Hepatic stellate cell (primary cell): ENCODE results near the gene UQCC2.

Experiments
- DNase-seq: peaks from one replicate; pipeline ENCODE4 v3.0.0; 2011; ENCODE audit warnings: low spot score

UQCC2 gene

DNA sequence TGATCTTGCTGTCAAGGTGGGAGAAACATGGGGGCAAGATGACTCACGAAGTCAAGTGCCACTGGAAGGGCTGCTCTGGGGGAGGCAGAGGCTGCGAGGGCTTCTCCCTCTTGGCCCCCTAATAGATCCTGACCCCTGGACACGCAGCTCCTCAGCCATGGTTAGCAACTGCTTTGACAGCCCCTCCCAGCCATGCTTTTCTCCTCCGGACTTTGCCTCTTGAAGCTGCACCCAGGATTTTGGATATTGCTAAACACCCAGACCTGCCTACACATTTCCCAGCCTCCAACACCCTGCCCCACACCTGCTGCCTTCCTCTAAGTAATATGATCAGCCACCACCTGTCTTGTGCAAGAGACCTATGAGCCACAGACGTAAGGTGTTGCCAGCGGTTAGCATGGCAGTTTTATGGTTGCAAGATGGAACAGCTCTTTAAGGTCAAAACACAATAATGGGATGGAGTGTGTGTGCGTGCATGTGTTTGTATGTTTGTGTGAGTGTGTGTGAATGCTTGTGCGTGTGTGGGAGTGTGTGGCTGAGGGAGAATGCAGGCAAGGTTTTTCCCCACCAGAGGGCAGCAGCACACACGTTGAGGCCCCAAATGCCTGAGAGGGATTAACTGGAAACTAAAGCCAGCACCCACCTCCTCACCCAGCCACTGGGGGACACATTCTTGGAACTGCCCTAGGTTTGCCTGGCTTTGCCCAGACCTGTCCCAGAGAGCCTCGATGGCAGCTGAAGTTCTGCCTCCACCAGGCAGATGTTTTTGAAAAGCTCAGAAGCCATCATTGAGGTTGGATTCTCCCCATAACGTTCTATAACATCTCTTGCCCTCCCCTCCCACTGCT is 32.7 kb upstream of the UQCC2 start:
- peak; percentile 89 for DNase-seq

DNA sequence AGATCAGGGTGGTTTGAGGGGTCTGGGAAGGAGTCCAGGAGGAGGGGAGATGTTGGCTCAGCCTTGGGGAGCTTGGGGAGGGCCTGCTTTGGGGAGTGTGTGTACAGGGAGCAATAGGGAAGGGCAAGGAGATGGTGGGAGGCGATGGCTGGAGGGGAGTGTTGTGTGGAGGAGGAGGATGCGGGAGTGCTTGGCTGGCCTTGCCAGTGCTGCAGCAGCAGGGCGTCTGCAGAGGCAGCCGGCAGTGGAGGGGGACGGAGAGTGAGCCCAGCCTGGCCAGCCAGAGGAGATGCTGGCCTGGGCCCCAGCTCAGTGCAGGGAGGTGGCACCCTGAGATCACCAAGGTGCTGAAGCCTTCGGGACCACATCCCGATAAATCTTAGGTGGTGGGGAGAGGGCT is 31.3 kb upstream of the UQCC2 start:
- no peak for DNase-seq

DNA sequence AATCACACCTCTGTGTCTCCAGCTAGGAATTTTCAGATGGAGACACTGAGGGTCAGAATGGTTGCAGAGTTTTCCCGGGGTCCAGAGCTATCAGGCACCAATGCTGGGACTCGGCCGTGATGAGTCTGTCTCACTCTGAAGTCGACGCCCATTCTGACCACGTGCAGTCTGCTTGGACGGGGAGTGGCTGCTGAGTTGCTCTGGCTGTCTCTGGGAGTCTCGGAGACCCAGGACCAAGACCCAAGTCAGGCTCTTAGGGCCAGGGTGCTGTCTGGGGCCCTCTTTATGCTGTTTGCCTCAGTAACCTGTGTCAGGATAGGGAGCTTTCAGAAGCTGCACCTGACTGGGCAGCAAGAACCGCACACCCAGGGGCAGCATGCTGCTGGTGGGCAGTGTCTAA is 30.6 kb upstream of the UQCC2 start:
- no peak for DNase-seq

DNA sequence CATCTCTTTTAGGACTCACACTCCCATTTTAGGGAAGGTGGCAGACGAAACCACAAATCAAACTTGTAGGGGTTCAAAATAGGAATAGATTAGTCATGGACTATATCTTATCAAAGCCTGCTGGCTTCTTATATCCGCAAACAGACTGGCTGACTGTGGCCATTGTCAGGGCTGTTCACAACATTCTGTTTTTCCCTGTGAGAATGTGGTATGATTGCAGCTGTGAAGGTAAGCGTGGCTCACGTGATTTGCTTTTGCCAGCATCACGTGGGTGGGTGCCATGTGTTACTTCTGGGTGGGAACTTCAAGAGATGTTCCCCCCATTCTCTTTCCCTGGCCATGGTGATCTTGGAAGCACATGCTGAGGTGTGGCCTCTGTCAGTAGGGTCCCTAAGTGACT is 29.3 kb upstream of the UQCC2 start:
- no peak for DNase-seq

DNA sequence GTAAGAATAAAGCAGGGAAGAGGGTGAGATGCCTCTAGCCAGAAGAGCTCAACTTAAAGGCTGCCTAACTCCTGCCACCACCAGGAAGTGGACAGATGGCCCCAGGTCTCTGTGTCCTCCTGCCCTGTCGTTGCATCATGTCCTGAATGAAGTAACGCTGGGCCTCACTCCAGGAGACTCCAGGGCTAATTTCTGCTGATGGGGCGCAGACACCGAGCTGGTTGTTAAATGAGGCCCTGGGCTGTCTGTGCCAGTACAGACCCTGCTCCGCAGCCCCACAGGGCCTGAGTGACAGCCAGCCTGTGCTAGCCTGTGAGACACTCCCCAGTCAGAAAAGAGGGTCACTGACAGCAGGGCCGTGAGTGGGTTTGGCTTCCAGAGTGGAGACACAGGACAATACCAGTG is 28.7 kb upstream of the UQCC2 start:
- DNase-seq = no peak

DNA sequence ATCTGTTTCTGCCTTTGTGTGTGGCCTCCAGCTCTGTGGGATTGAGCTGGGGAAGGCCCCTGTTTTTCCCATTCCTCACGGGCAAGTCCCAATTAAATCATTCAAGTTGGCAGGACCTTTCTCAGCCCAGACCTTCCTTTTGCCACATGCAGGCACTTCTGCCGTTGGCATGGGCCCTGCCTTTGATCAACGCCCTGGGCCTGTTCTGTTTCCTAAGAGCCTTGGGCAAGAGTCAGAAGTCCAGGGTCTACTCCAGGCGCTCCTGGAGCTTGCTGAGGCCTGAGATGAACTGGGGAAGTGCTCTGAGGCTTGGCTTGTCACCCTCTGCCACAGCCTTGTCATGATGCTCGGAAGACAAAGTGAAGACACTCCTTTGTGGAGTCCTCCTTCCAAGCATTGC is 28.1 kb upstream of the UQCC2 start:
- no peak for DNase-seq

DNA sequence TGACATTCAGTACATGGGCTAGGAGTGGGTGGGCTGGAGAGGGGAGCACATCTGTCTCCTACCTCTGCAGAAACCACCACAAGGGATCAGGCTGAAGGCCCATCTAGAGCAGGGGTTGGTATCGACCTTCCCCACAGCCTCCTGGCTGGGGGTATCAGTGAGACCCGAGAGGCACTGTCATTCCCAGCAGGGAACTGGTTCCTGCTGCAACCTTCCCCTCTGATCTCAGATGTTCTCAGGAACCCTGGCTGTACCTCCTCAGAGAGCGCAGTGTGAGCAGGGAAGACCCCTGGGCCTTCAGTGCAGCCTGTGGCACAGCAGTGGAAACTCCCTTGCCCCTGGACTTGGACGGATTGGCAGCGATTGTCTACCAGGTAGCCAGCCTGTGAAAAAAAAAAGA is 27.4 kb upstream of the UQCC2 start:
- DNase-seq = no peak

DNA sequence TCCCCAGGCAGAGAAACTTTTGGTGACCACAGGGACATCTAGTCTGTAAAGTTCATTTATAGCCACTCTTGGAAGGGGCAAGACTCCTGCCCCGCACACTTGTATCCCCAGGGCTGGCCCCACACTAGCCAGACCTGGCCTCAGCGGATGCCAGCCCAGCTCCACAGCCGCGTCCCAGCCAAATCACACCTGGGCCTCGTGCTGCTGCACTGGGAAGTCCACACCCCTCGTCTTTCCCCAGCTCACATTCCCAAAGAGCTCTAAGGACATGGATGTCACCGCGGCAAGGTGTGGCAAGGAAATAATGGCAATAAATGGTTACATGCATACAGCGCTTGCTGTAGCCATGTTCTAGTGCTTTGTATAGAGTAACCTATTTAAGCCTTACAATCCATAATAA is 26.7 kb upstream of the UQCC2 start:
- no peak for DNase-seq

DNA sequence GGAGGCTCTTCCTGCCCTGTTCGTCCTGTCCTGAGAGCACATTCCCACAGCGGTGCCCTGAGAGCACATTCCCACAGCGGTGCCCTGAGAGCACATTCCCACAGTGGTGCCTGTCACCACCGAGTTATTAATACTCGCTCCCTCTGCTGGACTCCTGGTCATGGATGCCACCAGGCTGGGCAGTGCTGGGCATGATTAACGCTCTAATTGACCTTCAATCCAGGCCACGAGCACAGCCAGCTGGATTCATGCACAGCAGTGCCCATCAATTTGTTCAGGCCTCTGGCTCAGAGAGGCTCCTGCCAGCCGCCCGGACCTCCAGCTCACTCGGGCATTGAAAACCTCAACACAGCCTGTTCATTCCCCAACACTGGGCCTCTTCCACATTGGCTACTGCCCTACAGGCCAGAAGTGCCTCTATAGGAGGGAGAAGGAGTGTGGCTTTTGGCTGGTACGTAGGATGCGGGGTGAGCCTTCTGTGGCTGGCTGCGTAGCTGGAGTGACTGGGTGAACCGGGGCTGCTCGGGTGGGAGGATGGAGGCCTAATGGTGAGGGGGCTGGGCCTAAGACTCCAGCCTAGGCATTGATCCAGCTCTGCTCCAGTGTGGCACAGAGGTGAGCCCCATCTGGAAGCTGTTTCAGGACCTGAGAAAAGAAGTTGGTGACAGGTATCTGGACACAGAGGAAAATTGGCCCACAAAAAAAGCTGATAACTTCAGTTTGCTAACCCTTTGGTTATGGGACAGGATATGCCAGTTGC is 25.9 kb upstream of the UQCC2 start:
- no peak for DNase-seq

DNA sequence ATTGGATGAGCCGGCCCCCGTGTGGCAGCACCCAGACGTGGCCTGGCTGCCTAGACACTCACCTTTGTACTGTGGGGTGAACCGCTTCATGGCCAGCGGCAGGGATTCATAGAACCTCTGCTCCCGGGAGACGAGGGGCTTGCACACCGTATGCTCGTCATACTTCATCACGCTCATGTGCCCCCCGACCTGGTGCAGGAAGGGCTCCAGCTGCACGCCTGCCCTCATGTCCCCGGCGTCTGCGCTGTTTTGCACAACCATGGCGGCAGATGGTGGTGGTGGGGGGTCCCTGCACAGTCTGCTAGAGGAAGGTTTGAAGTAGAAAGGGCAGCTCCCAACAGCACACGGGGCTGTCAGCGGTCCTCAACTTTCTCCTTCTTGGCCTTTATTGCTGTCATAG is 23.7 kb upstream of the UQCC2 start:
- no peak for DNase-seq

DNA sequence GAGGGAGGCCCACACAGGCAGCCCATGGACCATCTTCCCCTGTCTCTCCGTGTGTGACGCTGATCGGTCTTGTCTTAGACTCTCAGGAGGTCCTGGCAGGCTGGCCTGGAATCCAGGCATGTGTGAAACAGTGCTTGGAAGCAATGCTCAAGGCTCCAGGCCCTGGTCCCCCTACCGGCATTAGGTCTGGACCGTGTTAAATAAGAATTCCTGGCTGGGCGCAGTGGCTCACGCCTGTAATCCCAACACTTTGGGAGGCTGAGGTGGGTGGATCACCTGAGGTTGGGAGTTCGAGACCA is 22.2 kb upstream of the UQCC2 start:
- no peak for DNase-seq

DNA sequence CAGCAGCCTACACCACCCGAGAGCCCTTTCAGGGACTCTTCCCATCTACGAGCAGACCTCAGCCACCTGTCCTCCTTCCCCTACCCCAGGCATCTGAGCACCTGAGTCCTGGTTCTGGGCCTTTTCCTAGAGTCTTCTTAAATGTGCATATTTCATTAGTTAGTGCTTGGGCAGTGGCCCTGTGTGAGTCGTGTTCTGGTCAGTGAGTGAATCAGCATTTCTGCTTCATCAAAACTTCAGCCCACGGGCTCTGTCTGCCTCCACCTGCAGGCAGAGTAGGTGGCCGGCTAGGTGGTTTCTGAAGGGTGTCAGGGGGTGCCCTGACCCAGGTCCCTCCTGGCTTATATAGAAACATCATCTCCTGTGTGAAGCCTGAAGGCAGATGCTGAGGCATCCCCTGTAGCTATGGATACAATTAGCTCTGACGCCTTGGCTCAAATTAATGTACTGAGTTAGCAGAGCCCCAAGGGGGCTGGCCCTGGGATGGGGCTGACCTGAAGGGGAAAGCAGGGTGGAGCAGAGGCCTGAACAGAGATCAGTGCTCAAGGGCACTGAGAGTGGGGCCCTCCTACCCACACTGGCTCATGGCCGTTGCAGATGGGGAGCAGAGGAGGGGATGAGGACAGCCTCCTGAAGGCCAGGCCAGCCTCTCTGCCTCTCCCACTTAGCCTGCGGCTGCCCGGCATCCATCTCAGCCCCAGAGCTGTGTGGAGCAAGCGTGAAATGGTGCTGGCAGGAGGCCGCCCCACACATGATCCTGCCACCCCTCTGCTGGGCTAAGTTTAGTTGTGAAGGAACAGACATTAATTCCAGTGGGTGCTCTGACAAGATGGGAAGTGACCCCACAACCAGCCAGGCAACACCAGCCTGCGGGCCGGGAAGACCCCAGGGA is 21.6 kb upstream of the UQCC2 start:
- no peak for DNase-seq

DNA sequence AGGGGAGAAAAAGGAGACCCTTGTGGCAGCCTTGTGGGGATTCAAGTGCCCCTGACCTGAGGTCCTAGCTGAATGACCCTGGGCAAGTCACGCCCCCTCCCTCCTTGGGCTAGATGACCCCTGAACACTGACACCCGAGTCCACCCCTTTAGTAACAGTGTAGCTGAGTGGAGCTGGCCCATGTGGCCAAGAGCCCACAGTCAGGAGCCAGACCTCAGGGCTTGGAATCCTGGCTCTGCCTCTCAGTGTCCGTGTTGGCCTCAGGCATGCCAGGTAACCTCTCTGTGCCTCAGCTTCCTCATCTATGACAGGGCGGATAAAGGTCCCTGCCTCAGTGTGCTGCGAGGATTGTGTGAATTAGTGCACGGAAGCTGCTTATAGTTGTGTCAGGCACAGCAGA is 20.9 kb upstream of the UQCC2 start:
- DNase-seq = no peak

DNA sequence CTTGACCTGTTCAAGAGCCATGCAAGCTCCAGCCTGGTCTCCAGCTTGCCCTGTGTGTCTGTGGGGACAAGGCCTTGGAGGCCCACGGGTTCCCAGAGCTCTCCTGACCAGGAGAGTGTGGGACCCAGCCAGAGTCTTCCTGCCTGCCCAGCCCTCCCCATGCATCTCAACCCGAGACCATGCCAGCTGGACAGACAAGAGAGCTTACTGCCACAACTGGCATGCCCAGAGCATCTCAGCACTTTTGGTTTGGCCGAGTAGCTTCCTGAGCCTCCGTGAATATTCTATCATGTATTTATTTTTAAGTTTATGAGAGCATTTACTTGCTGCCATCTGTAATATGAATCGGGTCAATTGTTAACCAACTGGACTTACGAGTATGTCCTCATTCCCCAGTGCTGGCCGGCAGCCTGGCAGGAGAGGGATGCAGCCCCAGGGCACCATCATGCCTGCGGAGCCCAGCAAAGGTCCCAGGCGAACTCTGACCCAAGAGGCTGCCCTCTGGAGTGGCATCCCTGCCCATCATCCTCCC is 20.3 kb upstream of the UQCC2 start:
- DNase-seq = no peak

DNA sequence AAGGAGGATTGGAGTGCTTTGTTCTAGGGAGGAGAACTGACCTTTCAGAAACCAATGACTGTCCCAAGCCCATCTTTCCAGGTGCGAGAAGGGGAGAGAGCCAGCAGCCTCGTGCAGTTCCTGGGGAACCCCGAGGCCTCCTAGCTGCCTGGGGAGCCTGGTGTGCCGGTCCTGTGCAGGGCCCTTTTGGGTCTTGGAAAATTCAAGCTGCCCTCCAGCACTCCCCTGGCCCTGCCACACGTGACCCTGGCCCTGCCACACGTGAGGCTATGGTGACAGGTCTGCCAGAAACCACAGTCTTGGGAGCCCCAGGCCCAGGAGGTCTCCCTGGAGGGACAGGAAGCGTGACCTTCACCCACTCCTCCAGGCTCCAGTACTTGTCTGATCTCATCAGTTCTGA is 19.5 kb upstream of the UQCC2 start:
- DNase-seq = no peak

DNA sequence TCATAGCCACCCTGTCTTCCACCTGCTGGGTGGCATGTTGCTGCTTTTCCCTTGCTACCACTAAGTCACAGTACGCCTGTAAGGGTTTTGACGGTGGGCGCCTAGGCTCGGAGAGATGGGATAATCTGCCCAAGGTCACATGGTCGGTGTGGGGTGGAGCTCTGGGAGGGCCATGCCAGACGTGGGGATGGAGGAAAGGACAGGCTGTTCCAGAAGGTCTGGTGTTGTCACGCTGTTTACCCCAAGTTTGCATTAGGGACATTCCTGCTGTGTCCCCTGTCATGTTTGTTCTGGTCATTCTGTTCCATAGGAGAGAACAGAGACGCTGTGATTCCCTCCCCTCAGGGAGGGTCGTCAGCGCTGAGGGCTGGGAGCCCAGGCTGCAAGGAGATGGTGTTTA is 19.1 kb upstream of the UQCC2 start:
- DNase-seq = no peak

DNA sequence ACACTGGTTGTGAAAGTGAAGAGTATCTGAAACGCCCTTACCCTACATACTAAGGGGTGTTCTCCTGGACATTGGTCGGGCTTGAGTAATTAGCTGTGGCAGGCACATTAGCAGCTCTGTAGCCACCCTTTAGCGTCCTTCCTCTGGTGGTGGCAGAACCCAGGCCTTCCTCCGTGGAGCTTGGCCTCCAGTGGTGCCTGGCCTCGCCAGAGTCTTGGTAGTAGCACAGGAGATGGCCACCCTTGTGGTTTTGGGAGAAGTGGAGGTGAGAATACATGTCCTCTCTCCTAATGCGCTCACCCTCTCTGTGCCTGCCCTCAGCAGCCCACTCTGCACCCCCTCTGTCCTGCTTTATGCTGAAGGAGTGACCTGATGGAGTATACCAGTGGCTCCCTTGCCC is 17.6 kb upstream of the UQCC2 start:
- DNase-seq = no peak

DNA sequence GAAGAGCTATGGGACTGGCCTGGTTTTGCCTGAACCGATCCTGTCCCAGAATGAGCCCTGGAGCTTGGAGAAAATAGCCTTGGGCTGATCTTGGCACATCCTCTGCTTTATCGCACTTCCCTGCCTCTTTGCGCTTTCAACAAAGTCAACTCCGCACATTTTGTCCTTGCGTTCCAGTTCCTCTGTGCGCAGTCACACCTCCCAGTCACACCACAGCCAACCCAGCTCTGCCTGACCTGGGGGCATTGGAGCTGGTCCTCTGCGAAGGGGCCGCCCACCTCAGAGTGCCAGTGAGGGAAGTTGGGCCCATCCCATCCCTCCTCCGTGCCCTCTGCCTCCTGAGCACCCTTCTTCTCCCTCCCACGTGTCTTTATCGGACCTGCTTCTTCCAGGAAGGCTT is 16.9 kb upstream of the UQCC2 start:
- DNase-seq = no peak

DNA sequence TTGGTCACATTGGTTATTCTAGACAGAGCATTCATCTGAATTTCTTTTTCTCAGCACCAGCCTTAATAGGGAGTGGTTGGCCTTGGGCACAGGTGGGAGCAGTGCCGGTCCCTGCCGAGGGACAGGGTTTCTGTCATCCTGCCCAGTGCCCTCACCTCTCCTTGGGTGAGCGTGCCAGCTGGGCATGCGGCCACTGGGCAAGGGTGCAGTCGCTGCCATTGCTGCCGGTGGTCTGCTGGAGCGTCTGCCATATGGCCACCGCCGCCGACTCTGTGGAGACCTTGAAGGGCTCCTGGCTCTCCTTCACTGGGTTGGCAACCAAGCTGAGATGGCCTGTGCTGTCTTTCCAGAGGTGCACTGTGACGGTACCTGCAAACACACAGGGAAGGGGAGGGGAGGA is 16.4 kb upstream of the UQCC2 start:
- DNase-seq = no peak

DNA sequence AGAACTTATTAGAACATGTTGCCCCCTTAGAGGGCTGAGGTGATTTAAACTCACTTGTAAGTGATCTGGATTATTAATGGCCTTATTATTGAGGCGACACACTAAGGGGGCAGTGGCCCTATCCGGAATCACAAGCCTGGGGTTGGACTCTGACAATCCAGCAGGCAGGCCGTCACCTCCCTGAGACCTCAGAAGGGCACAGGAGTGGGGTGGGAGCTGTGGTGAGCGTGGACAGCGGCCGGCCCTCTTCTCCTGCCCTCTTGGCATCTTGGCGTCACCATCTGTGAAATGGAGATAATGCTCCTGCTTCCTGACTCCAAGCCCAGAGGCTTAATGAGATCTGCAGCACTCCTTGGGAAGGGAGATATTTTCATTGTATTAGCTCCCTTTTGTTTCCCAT is 15.6 kb upstream of the UQCC2 start:
- no peak for DNase-seq

DNA sequence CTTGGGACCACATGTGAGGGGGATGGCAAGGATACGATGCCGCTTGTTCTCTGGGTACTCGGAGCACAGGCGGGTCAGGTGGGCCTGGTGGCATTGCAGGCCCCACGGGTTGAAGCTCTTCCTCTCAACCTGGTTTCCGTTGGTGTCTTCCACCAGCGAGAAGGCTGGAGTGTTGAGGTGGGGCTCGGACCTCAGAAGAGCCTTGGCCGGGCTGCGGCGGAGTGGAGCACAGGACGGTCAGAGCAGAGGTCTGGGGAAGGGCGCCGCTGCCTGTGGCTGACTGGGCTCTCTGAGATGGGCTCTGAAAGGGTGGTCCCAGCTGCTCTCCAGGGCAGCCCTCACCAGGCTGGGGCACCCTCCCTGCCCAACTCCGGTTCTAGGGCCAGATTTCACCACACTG is 15.2 kb upstream of the UQCC2 start:
- DNase-seq = no peak

DNA sequence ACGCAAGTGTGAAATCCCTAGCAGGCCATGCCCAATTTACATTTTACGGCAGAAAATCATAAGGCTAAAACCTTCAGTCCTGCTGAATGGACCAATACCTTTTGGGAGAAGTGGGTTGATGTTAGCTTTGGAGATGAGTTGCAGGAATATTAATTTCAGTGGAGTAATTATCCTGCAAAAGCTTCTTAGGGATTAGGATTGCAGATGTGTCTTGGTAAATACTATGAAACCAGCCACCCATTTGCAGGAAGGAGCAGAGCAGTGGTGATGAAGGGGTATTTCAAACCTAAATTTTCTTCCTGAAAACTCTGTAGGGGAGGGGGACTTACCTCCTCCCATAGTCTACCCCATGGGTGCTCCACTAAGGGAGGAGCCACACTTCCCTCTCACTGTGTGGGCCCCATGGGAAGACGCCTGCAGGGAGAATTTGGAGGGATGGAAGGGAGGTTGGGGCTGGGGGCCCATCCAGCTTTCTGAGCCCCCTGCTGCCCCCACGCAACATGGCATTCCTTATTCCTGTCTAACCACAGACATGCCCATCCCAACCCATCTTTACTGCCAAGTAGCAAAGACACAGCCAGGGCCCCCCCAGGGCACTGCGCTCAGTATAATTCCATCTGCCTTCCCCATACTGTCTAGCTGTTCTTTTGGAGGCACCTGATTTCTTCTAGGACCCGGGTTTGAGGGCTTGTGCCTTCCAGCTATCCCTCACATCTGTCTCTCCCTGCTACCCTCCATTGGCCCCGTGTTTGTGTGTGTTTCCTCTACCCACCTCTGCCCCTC is 14.6 kb upstream of the UQCC2 start:
- no peak for DNase-seq
